Amygdala (tissue), 56 donors: ENCODE measurements around the gene SUPV3L1.
A peak's percentile ranks its signal among the peaks of the same experiment; 100 is the strongest.

Source experiments
- DNase-seq, 56 donors: peaks; one replicate each; lab custom pipeline; 2025; lab: John Stamatoyannopoulos, UW

SUPV3L1 gene

GRCh38 chr10:69201045-69201444, 21.0 kb downstream of the SUPV3L1 start:
- no peak for DNase-seq

GRCh38 chr10:69202332-69202731, 22.3 kb downstream of the SUPV3L1 start:
- DNase-seq: no peak

DNA sequence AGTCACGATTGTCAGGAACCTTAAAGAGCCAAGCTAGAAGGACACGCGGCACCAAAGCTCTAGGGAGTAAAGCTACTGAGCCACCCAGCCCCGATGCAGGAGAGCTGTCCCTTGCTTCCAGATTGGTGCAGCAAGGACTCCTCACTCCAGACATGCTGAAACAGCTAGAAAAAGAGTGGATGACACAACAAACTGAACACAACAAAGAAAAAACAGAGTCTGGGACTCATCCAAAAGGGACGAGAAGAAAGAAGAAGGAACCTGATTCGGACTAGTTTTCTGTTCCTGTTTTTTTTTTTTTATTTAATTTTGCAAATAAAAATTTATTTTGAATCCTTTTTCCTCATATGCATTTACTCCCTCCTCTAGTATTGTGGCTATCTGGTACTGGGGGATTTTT, 28.7 kb downstream of the SUPV3L1 start:
- DNase-seq: no peak

GRCh38 chr10:69209787-69210484, 29.9 kb downstream of the SUPV3L1 start:
- no peak for DNase-seq

- no peak for DNase-seq
Observed at GRCh38 chr10:69211104-69211503, 31.1 kb downstream of the SUPV3L1 start.

DNA sequence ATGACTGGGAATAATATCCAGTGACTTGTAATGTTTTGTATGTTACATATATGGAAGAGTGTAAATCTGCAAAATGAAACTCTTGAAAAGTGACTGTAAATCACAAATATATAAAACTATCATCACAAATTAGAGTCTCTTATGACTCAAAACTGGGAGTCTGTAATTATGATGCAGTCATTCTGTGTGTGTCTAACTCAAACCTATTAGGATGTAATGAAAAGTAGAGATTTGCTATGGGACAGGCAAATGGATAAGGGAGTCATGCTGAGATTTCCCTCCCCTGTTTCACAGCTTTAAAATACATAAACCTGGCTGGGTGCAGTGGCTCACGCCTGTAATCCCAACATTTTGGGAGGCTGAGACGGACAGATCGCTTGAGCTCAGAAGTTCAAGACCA, 31.5 kb downstream of the SUPV3L1 start:
- no peak for DNase-seq

DNA sequence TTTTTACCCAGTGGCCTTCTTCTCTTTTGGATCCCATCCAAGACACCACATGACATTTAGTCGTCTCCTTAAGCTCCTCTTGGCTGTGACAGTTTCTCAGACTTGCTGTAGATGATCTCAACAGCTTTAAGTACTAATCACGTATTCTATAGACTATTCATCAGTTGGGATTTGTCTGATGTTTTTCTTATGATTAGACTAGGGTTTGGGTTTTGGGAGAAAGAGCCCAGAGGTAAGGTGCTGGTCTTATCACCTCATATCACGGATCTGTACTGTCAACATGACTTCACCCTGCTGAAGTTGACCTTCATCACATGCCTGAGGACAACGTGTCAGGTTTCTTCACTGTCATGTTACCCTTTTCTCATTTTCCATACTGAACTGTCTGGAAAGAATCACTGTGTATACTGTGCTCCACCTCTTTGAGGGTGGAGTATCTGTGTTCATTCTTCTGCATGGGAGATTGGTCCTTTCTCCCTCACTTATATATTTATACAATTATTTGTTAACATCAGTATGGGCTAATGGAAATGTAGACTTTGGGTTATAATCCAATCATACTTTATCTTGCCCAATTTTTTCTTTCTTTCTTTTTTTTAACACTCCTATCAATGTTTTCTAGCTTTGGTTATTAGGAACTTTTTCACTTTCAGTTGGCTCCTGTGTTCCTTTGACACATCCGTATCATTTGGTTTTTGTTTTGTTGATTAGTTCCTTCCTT, 33.7 kb downstream of the SUPV3L1 start:
- no peak for DNase-seq

DNA sequence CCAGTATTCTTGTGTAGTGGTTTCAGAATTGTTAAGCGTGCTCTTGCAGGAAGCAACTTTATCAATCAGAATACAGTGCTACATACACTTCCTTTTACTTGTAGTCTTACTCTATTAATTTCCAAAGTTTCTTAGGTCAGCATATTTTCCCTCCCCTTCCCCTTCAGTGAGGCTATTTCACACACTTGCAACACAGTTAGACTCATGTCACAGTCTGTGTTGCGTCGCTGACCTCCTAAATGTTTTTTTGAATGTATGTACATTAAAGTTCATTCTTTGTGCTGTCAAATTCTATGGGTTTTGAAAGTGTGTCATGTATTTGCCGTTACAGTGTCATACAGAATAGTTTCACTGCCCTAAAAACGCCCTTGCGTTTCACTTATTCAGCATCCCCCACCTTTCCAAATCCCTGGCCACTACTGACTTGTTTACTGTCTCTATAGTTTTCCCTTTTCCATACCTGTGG, 34.7 kb downstream of the SUPV3L1 start:
- no peak for DNase-seq

DNA sequence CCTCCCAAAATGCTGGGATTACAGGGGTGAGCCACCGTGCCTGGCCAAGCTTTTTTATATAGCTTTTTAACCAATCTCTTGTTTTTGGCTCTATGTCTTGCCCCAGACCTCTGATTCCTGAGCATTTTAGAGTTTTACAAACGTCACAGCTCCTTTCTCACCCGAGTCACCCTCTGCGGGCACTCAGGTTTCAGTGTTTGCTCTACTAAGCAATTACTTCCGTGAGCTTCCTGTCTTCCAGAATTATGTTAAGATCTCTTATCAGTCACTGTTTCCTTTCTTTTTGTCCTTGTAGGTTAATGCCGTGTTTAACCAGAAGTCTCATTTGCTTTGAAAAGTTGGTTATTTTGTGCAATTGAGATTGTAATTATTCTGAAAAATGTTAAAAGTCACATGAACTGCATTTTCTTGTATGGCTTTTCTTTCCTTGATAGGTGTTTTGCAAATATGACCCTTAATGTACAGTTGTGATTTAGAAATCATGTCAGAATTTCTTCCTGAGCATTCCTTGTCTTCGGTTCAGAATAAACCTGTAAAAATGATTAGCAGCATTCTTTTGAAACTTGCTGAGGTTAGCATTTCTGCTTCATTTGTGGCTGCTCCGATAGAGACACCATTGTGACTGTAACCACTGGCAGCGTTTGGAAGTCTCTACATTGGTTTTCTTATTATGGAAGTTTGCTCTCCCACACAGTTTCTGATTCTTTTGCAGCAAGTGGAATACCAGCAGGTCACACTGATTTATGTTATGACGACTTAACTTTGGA, 35.6 kb downstream of the SUPV3L1 start:
- no peak for DNase-seq

GRCh38 chr10:69216577-69217118, 36.6 kb downstream of the SUPV3L1 start:
- DNase-seq: no peak

DNA sequence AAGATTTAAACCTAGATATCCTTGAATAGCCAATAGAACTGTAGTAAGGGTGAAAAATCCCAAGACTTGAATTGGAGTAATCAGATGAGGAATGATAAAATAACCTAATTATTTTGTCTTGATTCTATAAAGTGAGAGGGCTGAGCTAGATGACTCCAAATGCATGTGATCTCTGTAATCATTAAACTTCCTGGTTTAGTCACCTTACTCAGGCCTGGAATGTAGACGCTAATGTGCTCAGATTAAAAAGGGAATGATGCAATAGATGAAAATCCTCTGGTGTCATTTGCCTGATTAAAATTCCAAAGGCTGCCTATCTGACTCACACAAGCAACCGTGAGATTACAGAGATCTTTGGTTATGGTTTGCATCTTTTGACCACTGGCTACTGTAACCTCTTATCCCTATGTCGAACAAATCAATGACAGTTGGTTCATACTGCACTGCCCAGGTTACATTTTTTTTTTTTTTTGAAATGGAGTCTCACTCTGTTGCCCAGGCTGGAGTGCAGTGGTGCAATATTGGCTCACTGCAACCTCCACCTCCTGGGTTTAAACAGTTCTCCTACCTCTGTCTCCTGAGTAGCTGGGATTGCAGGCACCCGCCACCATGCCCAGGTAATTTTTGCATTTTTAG, 37.2 kb downstream of the SUPV3L1 start:
- no peak for DNase-seq

DNA sequence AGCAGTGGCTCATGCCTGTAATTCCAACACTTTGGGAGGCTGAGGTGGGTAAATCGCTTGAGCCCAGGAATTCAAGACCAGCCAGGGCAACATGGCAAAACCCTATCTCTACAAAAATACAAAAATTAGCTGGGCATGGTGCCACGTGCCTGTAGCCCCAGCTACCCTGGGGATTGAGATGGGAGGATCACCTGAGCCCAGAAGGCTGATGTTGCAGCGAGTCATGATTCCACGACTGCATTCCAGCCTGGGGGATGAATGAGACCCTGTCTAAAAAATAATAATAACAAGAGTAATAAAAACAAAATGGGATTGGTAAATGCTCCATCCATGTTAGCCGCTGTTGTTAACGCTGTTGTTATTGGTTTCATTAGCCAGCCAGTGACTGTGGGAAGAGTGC, 38.8 kb downstream of the SUPV3L1 start:
- DNase-seq: no peak

DNA sequence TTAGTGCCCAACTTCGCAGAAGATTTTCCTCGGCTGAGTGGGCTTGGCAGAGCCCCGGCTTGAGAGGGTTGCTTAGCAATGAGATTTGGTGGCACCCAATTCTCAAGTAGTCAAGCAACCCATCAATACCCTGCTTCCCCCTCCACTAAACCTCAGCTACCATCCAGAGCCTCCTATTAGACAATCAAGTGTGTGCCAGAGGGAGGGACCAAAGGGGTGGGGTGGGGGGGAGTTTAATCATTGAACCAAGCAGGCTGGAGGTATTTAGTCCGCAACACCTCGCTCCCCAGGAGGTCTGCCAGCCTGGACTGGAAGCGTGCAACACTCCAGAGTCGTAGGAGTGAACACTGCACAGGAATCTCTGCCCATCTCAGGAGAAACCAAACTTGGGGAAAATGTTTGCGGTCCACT, 40.0 kb downstream of the SUPV3L1 start, which contains the start of gene HKDC1:
Gene HKDC1, plus strand, starts transcription at position 292 of the 411 bp plus-strand sequence. Its CDS starts 104 bp downstream, at position 396.
- peak in 4 of 56 donors; percentile 6 to 23 (median 10) for DNase-seq

DNA sequence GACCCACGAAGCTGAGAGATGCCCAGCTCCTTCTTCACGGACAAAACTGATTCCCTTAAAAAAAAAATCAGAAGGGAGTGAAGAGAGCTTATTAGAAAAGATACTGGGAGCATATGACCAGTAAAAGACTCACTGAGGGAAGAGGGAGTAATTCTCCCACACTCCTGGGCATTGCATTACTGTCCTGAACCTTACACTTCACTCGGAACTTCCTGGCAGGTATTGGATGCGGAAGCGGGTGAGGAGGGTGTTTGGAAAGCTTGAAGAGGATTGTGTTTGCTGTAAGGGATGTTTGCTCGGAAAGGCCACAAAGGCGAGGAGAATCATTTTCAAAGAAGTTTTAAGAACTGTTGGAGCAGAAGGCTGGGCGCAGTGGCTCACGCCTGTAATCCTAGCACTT, 40.5 kb downstream of the SUPV3L1 start:
- DNase-seq: no peak

- DNase-seq: peak in 2 of 56 donors; percentile 7 to 16
Observed at GRCh38 chr10:69222157-69223027, 42.4 kb downstream of the SUPV3L1 start.

DNA sequence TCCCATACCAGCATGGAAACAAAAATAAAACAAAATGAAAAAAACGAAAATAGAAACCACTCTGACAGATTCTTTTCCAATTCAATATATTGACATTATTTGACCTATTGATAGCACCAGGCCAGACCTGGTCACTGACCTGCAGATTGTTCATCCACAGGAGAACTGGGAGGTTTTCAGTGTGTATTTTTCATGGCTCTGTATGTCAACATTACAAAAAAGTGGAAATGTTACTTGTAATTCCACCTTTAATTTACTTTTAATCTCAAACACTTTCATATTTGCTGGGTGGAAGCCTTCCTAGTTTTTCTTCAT, 43.0 kb downstream of the SUPV3L1 start:
- no peak for DNase-seq

- DNase-seq: no peak
Observed at GRCh38 chr10:69224862-69225657, 45.0 kb downstream of the SUPV3L1 start.

GRCh38 chr10:69225681-69226080, 45.6 kb downstream of the SUPV3L1 start:
- no peak for DNase-seq
